GM19467 (cell line): Measurements from ENCODE around the gene ETNK1.
"Not testable (repeated sequence)": the region's sequence is repeated elsewhere in the genome, so short reads cannot be mapped to it uniquely, and the experiment has no call there.

Source experiments
- ATAC-seq: cut with Tn5 transposase; IDR thresholded peaks from one replicate; pipeline ENCODE4 v1.9.1; 2021; ENCODE audit warnings: mild to moderate bottlenecking, moderate library complexity; ENCODE audit not compliant: unreplicated experiment

The ETNK1 gene, protein sequence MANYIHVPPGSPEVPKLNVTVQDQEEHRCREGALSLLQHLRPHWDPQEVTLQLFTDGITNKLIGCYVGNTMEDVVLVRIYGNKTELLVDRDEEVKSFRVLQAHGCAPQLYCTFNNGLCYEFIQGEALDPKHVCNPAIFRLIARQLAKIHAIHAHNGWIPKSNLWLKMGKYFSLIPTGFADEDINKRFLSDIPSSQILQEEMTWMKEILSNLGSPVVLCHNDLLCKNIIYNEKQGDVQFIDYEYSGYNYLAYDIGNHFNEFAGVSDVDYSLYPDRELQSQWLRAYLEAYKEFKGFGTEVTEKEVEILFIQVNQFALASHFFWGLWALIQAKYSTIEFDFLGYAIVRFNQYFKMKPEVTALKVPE

DNA sequence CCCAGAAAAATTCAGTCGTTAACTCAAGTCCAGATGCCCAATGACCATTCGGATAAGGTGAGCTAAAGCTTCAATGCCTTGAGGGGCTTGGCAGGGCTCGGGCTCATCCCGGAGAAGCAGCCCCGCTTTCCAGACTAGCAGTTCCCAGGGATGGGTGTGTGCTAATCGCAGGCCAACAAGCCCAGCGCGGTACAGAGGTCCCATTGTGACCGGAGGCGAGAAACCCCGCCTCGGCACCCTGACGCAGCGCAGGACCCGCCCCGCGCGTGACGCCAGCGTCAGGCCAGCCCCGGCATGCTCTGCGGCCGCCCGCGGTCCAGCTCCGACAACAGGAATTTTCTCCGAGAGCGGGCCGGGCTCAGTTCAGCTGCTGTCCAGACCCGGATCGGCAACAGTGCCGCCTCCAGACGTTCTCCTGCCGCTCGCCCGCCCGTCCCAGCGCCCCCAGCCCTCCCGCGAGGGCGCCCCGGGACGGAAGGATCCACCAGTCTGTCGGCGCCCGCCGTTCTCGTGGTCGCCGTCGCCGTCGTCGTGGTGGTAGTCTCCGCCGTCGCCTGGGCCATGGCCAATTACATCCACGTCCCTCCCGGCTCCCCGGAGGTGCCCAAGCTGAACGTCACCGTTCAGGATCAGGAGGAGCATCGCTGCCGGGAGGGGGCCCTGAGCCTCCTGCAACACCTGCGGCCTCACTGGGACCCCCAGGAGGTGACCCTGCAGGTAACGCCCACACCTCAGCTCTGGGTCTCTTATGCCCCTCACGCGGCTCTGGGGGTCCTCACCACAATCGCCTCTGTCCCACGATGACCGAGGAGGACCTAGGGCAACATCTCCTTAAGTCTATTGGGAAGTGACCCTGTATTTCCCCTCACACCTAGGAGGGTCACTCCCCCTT is at the start of gene ETNK1:
Gene ETNK1 (plus strand): TSS at position 302 of the 892 bp plus-strand sequence. CDS start 260 bp downstream, at position 562.
- ATAC-seq, result peak; percentile 98

DNA sequence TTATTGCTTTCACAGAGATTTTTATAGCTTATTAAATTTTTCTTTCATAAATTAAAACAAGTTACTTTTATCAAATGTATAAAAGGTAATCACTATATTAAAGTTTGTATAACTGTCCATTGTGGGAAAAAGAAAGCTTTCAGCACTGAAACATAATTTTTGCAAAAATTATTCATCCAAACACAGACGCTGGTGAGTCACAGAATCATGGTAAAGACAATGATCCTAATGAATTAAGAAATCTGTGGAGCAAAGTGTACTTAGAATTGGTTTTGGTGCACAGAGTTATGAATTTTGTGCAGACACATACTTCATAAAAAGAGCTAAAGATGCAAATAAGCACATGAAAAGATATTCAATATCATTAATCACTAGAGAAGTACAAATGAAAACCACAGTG is 48.9 kb upstream of the ETNK1 start:
- no peak for ATAC-seq

DNA sequence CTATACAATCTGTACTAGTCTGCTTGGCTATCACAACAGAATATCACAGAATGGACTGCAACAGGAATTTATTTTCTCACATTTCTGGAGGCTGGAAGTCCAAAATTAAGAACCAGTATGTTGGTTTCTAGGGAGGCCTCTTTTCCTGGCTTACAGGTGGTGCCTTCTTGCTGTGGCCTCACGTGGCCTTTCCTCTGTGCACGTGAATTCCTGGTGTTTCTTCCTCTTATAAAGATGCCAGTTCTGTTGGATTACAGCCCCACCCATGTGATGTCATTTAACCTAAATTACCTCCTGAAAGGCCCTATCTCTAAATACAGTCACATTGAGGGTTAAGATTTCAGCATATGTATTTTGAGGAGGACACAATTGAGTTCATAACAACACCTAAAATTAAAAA is 48.5 kb upstream of the ETNK1 start:
- no peak for ATAC-seq

DNA sequence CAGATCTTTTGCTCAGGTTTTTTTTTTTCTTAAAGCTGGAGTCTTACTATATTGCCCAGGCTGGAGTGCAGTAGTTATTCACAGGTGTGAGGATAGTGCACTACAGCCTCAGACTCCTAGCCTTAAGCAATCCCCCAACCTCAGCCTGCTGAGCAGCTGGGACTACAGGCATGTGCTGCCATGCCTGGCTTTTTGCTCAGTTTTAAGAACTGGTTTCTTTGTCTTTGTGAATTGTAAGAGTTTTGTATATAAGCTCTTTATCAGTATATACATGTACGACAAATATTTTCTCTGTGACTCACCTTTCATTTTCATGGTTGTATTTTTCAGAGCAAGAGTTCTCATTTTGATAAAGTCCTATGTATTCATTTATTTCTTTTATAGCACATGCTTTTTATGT is 47.3 kb upstream of the ETNK1 start:
- ATAC-seq, result no peak

DNA sequence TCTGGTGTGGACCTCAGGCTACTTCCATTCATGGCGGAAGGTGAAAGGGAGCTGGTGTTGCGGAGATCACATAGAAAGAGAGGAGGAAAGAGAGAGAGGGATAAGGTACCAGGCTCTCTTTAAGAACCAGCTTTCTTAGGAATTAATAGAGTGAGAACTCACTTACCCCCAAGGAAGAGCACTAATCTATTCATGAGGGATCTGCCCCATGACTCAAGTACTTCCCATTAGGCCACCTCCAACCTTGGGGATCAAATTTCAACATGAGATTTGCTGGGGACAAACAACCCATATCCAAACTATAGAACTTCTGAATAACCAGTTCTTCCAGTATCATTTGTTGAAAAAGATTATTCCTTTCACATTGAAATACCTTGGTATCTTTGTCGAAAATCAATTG is 46.6 kb upstream of the ETNK1 start:
- ATAC-seq, result no peak

DNA sequence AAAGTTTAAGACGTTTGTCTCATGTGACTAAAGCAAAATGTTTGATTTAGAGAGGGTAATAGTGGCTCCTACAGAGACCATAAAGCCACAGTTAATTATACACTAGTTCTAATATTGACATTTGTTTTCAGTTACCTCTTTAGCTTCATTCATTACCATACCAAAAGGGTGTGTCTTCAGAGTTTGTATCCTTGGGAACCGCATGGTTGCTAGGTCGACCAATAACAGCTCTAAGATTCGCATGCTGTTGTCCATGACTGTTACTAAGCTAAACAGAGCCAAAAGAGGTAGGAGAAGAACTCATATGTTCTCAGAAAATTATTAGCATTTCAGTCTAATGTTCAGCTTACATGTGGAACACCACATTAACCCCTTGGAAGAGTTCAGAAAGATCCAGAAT is 36.2 kb upstream of the ETNK1 start:
- ATAC-seq, result no peak

DNA sequence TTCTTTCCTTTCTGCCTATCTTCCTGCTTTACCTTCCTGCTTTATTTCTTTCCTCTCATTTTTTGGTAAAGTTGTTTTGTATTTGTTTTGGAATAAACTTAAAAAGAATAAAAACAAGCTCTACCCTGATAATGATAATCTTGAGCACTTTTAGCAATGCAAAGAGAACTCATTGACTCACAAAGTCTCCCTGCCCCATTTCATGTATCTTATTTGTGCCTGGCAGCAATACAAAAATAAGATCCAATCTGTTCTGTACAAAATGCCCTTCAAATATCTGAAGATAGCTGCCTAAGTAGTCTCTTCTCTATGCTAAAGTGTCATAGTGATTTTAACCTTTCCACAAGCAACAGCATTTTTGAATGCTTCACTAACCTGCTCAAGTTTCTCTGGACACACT is 31.1 kb upstream of the ETNK1 start:
- no peak for ATAC-seq

DNA sequence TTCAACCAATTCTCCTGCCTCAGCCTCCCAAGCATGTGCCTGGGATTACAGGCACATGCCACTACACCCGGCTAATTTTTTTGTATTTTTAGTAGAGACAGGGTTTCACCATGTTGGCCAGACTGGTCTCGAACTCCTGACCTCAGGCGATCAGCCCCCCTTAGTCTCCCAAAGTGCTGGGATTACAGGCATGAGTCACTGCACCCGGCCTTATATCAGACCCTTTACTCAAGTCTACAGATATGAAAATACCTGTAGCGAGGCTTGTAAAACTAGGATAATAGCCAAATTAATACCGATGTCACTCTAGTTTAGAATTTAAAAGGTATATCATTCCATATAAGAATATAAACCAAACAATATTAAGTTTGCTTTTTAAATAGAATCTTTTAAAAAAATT is 27.4 kb upstream of the ETNK1 start:
- not testable (repeated sequence) for ATAC-seq

DNA sequence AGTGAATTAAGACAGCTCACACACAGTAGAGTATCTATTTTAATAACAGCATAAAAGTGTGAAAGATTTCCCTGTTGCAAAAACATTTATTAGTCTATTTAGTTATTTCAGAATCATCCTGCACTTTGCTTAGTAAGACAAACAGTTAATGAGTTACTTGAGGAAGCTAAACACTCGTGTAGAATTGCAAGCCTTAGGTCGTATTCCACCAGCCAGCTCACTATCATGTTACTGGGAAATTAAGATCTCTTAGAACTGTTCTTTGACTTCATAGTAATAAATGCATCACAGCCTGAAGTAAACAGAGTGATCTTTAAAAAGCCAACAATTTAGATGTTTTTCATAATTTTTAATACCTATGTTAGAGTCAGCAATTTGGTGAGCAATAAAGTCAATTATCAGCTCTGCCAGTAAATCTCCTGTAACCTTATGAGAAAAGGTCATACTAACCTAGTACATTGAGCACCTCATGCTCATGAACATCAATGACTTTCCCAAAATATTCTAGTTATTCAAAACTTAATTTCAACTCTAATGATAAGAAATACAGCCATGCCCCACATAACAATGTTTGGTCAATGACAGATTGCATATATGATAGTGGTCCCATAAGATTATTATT is 26.7 kb upstream of the ETNK1 start:
- no peak for ATAC-seq

DNA sequence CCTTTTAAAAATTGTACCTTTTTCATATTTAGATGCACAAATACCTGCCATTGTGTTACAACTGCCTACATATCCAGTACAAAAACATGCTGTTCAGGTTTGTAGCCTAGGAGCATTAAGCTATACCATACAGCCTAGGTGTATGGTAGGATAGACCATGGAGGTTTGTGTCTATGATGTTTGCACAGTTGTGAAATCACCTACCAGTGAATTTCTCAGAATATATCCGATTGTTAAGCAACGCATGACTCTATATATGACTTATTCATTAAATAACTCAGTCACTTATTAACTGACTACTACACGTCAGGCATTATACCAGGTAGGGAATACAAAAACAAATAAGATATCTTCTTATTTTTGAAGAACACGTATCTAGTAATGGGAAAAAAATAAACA is 26.2 kb upstream of the ETNK1 start:
- no peak for ATAC-seq

DNA sequence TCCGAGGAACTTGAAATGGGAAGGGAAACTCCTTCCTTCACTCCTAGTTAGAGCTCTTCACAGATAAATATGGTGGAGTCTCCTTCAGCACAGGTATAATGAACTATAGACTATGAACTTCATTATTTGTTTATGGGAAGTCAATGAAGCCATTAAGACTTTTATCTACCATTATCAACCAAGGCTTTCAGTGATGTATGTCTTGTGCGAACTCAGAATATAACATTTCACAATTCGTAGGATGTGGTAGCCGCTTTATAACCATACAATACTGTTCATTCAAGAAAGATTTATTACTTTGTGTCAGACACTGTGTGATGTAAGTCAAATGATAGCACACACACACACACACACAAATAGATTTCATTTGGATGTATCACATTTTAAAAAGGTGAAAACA is 24.8 kb upstream of the ETNK1 start:
- no peak for ATAC-seq

DNA sequence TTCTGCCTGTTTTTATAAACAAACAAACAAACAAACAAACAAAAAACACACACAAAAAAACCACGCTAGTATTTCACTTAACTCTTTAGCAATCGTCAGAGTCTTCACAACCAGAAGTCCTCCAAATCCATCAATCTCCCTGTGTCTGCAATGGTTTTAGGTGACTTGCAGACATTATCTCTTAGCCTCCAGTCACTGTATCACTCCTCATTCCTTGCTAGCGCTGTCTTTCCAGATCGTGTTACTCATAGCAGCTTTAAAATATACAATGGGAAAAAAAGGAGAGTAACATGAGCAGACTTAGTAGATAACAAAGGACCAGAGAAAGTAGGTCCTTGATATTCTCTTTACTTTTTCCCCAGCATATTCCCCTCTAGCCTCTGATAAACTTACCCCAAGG is 15.5 kb upstream of the ETNK1 start:
- no peak for ATAC-seq

DNA sequence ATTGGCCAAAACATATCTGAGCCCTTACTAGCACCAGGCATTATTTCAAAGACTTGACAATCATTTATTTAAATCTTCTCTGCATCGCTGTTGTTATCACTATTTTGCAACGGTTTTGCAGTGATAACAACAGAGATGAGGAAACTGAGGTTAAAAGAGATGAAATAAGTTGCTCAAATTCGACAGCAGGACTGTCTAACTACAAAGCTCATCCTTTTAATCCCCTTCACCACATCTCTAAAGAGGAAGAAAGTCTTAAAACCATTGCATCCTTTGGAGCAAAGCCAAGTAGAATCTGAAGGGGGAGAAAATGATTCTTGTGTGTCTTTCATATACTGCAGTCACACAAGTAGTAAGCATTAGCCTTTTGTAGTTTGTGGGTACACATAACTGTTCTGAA is 14.8 kb upstream of the ETNK1 start:
- no peak for ATAC-seq

DNA sequence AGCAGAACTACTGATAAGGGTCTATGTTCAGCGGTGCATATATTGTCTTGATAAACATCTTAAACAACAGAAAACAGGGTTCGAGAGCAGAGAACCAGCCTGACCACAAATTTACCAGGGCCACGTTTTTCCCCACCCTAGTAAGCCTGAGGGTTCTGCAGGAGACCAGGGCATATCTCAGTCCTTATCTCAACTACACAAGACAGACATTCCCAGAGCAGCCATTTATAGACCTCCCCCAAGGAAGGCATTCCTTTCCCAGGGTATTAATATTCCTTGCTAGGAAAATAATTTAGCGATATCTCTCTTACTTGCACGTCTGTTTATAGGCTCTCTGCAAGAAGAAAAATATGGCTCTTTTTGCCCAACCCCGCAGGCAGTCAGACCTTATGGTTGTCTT is 12.1 kb upstream of the ETNK1 start:
- ATAC-seq, result not testable (repeated sequence)

DNA sequence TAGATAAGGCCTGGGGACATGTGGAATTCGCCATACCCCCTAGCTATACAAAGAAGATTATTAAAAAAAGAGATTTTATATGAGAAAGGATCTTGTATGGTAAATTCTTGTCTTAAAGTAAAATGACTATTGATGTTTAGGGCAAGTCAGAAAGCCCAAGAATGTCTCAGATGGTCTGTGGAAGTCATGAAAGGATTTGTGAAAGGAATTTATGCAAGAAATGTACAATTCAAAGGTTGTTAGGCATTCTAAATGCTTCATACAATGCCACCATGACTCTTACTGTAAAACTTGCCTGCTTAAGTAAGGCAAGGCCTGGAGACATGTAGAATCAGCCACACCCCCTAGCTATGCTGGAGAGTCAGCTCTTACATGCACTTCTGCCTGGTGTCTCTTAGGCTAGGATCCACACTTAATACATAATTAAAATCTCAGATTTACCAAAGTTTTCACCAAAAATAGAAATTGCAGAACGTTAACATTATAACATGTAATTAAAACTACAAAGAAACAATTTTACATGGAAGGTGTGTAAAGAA is 8.9 kb upstream of the ETNK1 start:
- no peak for ATAC-seq

DNA sequence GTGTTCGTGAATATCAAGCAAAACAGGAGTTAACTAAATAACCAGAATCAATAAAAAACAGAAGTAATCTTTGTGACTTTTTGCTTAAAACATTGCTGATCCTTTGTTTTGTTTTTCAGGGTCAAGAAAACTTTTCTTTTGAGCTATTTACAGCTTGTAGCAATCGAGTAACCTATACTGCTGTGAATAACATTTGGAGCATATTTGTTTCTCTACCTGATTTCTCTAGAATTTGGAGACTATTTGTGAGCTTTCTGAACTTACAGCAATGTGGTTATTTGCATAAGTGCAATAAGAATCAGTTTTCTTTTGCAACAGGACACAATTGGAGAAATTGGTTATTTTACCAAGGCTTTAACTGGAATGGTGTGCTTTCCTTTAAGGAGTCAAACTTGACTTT is 7.3 kb upstream of the ETNK1 start:
- ATAC-seq, result no peak

DNA sequence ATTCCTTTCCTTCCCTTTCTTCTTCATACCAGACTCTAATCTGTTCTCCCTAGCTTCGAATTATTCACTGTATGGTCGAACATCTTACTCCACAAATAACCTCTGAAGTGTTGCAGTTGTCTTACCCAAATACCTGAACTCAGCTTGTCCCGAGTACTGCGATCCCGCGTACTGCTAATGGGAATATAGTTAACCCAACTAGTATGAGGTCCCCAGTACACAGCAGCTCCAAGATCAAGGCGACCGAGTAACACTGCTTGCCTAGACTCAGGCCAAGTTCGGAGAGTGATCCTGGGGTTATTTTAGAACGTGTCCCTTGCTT is 462 bp upstream of the ETNK1 start:
- no peak for ATAC-seq

DNA sequence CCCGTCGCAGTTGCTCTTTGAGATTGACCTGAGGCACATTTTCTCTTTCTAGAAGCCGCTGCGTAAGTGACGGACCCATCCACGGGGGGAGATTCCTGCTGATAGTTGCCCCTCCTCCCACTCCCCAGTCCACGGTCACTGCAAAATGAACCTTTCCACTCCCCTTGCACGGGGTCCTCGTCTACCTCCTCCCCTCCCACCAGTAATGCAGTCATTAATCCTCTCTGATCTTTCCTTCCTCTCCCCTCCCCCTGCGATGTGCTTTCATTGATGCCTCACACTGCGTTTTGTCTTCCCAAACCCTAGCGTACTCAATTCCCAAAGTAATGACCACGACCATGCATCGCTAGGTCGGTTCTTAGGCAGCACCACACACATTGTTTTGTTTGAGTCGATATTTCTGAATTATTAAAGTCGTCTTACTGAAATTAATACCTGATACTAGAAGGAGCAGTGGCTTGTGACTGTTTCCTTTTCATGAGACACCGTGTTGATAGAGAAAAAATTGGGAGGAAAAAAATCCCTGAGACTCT is 857 bp downstream of the ETNK1 start:
- peak; percentile 26 for ATAC-seq

DNA sequence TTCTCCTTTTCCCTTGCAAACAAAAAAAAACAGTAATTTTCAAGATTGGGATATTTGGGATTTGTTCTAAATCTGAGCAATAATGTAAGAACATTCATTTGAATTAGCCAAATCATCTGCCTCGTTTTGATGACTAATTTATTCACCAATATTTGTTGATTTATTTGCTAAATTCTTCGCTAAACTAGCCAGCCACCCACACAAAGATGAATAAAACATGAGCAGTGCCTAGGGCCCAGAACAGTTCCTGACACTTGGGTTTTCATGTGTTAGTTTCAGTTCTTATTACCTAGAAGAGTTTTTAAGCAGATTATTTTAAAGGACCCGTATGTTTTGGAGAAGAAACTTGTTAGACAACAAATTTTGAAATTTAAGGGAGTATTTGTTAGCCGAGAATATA is 1.4 kb downstream of the ETNK1 start:
- ATAC-seq, result peak; percentile 36

DNA sequence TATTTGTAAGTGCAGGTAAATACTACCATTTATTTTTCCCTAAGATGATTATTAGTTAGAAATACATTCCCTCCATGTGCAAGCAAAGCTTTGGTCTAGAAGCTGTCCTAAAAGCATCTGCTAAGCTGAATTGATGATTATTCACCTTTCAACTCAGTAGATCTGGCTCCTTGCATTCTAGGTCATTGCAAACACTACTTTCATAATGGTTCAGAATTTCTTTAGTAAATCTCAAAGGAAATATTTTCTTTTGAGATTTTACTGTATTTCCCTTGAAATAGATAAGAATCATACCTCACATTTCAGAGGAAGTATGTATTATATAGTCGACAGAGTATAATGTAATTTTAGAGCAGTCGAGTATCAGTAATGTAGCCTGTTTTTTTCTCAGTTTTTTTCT is 2.4 kb downstream of the ETNK1 start:
- ATAC-seq, result no peak

DNA sequence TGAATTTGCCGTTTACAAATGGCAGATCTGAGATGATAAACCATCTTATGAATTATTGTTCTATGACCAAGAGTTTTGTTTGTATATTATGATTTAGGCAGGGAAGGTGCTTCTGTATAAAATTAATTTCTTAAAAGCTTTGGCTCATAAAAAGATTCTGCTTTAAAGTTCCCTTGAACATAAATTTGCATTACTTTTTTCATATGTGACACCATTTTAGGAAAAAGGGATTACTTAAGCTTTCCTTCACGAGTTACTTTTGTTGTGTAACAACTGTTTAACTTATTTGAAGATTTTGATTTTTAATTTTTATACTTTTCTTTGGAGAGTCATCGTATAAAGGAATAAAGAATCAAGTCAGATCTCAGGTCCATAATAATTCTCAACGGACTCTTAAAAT is 3.3 kb downstream of the ETNK1 start:
- ATAC-seq, result no peak
